ENCODE results near the gene SSNA1. TPM values are rescaled to one million over a fixed set of nuclear protein-coding genes. Genes with fewer than 3 reads are reported as not detected.

SSNA1 gene
- total and polyA plus RNA-seq, 9 of the 15 experiments (the other 6 are each of a cell fraction or from before 2014, with no cell fraction given) = 1.9 to 130 (median 57.1) TPM

GRCh38 chr9:137198051-137198901 is 9.8 kb downstream of the SSNA1 start (continued):
- TF ChIP-seq ZBTB40 (IDR thresholded peaks at IDR 0.05) (no peak), ZBTB40 (CRISPR knock-in tag; IDR thresholded peaks at IDR 0.05) (no peak), ATF7 (IDR thresholded peaks at IDR 0.05) (no peak), SIN3A (IDR thresholded peaks at IDR 0.05; ENCODE audit: borderline replicate concordance in 2 of 2, control insufficient read depth in 1 of 2, low read depth in 2 of 2, low read length in 2 of 2) (0 out of 4 replicates have a peak, but pooled peaks of 1 of the 2 experiments have one; percentile 18), STAG1 (CRISPR knock-in tag; IDR thresholded peaks at IDR 0.05; ENCODE audit: borderline replicate concordance) (no peak), HDGF (IDR thresholded peaks at IDR 0.05) (no peak)
